ENCODE data around the gene ZNF569. TPM values are rescaled to one million over a fixed set of nuclear protein-coding genes. Genes with fewer than 3 reads are reported as not detected.

The ZNF569 gene
- total and polyA plus RNA-seq, 2 donors (not counting 3 experiments of a cell fraction or from before 2014, with no cell fraction given): 0.86 to 4.4 TPM

- DNase-seq (ENCODE audit: low read depth, low spot score) (no peak), FAIRE-seq (no peak)
- no peaks in the 10 kb centered on the region for H4K20me1 ChIP-seq (replicated peaks; ENCODE audit: control insufficient read depth, extremely low read depth, insufficient read depth, low read length)
- H3K27me3 ChIP-seq (ENCODE audit: control insufficient read depth in 2 of 2, insufficient read depth in 2 of 2, low read length in 2 of 2): no peaks in the 10 kb centered on the region
- dilution Hi-C loops (cut with MboI; ENCODE audit: extremely low pct_ligation_motif_present, low sequenced_read_pairs): no loop called here
- intact Hi-C loops (cut with micrococcal nuclease): no loop called here
- H2AFZ ChIP-seq (ENCODE audit: low read depth, low read length): no peak overlapping the region
- peaks cover 0 to 2% of the 10 kb centered on the region in 2 experiments for H3K36me3 ChIP-seq (ENCODE audit: control insufficient read depth in 2 of 2, extremely low read depth in 1 of 2, insufficient read depth in 2 of 2, low read length in 2 of 2)
- no peak for TF ChIP-seq JUN (IDR thresholded peaks at IDR 0.05; ENCODE audit: borderline replicate concordance, insufficient read depth, insufficient read length, low read depth)
- TF ChIP-seq GATA2 (IDR thresholded peaks at IDR 0.05; ENCODE audit: insufficient read depth, insufficient read length, low read depth, low read length): no peak
- no peak for TF ChIP-seq POLR2AphosphoS5 (IDR thresholded peaks at IDR 0.05; ENCODE audit: insufficient read depth, low read depth, low read length)
- no peak for TF ChIP-seq MYC (IDR thresholded peaks at IDR 0.05; ENCODE audit: low read depth, low read length)
- TF ChIP-seq MAX (IDR thresholded peaks at IDR 0.05; ENCODE audit: insufficient read depth, insufficient read length): no peak
- no peak for TF ChIP-seq CTCF (IDR thresholded peaks at IDR 0.05; ENCODE audit: extremely low read depth in 1 of 2, insufficient read depth in 1 of 2, low read depth in 1 of 2, low read length in 2 of 2)
- no peak for TF ChIP-seq EZH2 (IDR thresholded peaks at IDR 0.05; ENCODE audit: borderline replicate concordance, low read depth, low read length, severe bottlenecking)
- TF ChIP-seq FOS (IDR thresholded peaks at IDR 0.05; ENCODE audit: borderline replicate concordance, insufficient read depth, low read length): no peak
- TF ChIP-seq POLR2A (IDR thresholded peaks at IDR 0.05; ENCODE audit: low read depth, low read length): no peak
- no peak overlapping the region for H3K9ac ChIP-seq (replicated peaks; ENCODE audit: extremely low read depth, insufficient read depth, low read length)
- peaks cover 19% of the 10 kb centered on the region for H3K9me3 ChIP-seq (replicated peaks; ENCODE audit: control insufficient read depth, insufficient read depth, low read length)
- H3K9me1 ChIP-seq (replicated peaks; ENCODE audit: control insufficient read depth, extremely low read depth, insufficient read depth, low read length): no peaks in the 10 kb centered on the region
- no peaks in the 10 kb centered on the region for H3K79me2 ChIP-seq (ENCODE audit: control insufficient read depth, insufficient read depth, low read length)
- CTCF ChIA-PET: no interaction called here
- POLR2A ChIA-PET: no interaction called here
- H3K27ac ChIP-seq (ENCODE audit: insufficient read depth, low read depth, low read length): no peak overlapping the region
- H3K4me2 ChIP-seq (ENCODE audit: insufficient read depth, low read length): no peak overlapping the region
- BruUV-seq (replicated peaks): no TSS peak
- no peaks in the 10 kb centered on the region for H3K4me1 ChIP-seq (ENCODE audit: control insufficient read depth, extremely low read depth, insufficient read depth, low read length)
- no peak overlapping the region for H3K4me3 ChIP-seq (replicated peaks in 1 of 3; ENCODE audit: insufficient read depth in 1 of 3, low read depth in 1 of 3, low read length in 3 of 3)
Measured at GRCh38 chr19:37484406-37485168, 17.3 kb upstream of the ZNF569 start.

Measured in endothelial cell of umbilical vein (primary cell).